ENCODE data around the gene MED28. TPM values are rescaled to one million over a fixed set of nuclear protein-coding genes. Genes with fewer than 3 reads are reported as not detected.

Gene MED28
- total RNA-seq, 1 donor from 2014 or later: 46.6 TPM

Other genes with a start within 250 kb of the MED28 start
- 28.7 and 29.7 TPM in 2 replicates for gene QDPR, start 102.6 kb upstream of the MED28 start, total RNA-seq
- gene CLRN2, start 99.5 kb upstream of the MED28 start, total RNA-seq: not detected in 2 replicates
- gene LAP3, start 37.4 kb upstream of the MED28 start, total RNA-seq: 108 and 109 TPM in 2 replicates
- gene FAM184B, start 167.0 kb downstream of the MED28 start, total RNA-seq: not detected in 2 replicates
- 44.0 and 48.5 TPM in 2 replicates for gene DCAF16, start 196.1 kb downstream of the MED28 start, total RNA-seq
- 43.7 and 46.3 TPM in 2 replicates for gene NCAPG, start 196.3 kb downstream of the MED28 start, total RNA-seq

Data from activated T-helper 1 cell treated with anti-CD3 and anti-CD28 coated beads, Interleukin-12 subunit alpha, Interleukin-12 subunit beta, Interleukin-2, Interleukin-4 antibody, amounts not matched to agents 30 ng/mL and 10 ng/mL and 1 ng/mL, durations not matched to agents 14 hours and 24 hours and 36 hours (primary cell).